ENCODE measurements around the gene TCL1A.

GRCh38 chr14:95659990-95660385 lies 53.9 kb downstream of the TCL1A start:
- no peak for TF ChIP-seq POLR2A (IDR thresholded peaks at IDR 0.05; ENCODE audit: low read depth, low read length)
- no peak for TF ChIP-seq TAF1 (IDR thresholded peaks at IDR 0.05; ENCODE audit: borderline replicate concordance, low read depth, low read length)
- TF ChIP-seq POLR2AphosphoS5 (IDR thresholded peaks at IDR 0.05; ENCODE audit: low read depth, low read length): no peak

All from GM12892 (cell line).